WTC11 (cell line): Measurements from ENCODE around the gene TSR2. TPM values are rescaled to one million over a fixed set of nuclear protein-coding genes. Genes with fewer than 3 reads are reported as not detected.

ENCODE experiments used
- ATAC-seq: fragments of 200-7000 bp; cut with Tn5 transposase; 2 replicates; pipeline ENCODE4 v1.10.0; 2021; ENCODE audit warnings: mild to moderate bottlenecking, moderate library complexity
- CTCF ChIA-PET: fragments of 300-600 bp; sonication (Branson Sonifier 250); formaldehyde crosslinking; loops from one replicate; lab custom pipeline; 2021; ENCODE audit warnings: antibody characterized with exemption; lab: Charles Lee
- POLR2A ChIA-PET: fragments of 350-600 bp; sonication (Branson Sonifier 250); formaldehyde crosslinking; loops from one replicate; lab custom pipeline; 2021; ENCODE audit warnings: antibody characterized with exemption; lab: Charles Lee
- DNase-seq: peaks from one replicate; pipeline ENCODE4 v3.0.0; 2021; ENCODE audit warnings: low spot score
- H3K27ac Mint-ChIP-seq: 2 replicates; pipeline ENCODE4 v1.8.0; 2021; ENCODE audit warnings: mixed read lengths
- H3K27me3 Mint-ChIP-seq: 2 replicates; pipeline ENCODE4 v1.8.0; 2021; ENCODE audit warnings: low read depth, mild to moderate bottlenecking, moderate library complexity, mixed read lengths
- H3K36me3 Mint-ChIP-seq: 2 replicates; pipeline ENCODE4 v1.8.0; 2021; ENCODE audit warnings: mixed read lengths
- H3K4me1 Mint-ChIP-seq: 2 replicates; pipeline ENCODE4 v1.8.0; 2022; ENCODE audit warnings: mixed read lengths
- H3K4me3 Mint-ChIP-seq: 2 replicates; pipeline ENCODE4 v1.8.0; 2021; ENCODE audit warnings: mild to moderate bottlenecking, moderate library complexity, mixed read lengths
- H3K9me3 Mint-ChIP-seq: 2 replicates; pipeline ENCODE4 v1.8.0; 2021; ENCODE audit warnings: mixed read lengths
- AFF4 ChIP-seq: sonication (generic); formaldehyde crosslinking; IDR thresholded peaks from 2 replicates; pipeline ENCODE4 v1.8.1; 2023; ENCODE audit warnings: mild to moderate bottlenecking, missing genetic modification reagents, borderline replicate concordance
- AR ChIP-seq: fragments of 250-450 bp; sonication (Bioruptor Pico); IDR thresholded peaks from 2 replicates; pipeline ENCODE4 v1.9.0; 2021; ENCODE audit warnings: mild to moderate bottlenecking
- ATF1 ChIP-seq: sonication (generic); formaldehyde crosslinking; IDR thresholded peaks from 2 replicates; pipeline ENCODE4 v1.8.1; 2023; ENCODE audit warnings: mild to moderate bottlenecking, moderate library complexity, missing genetic modification reagents
- CREM ChIP-seq: sonication (generic); formaldehyde crosslinking; IDR thresholded peaks from 2 replicates; pipeline ENCODE4 v1.8.1; 2022; ENCODE audit warnings: mild to moderate bottlenecking, missing genetic modification reagents, moderate library complexity
- ELF4 ChIP-seq: sonication (generic); formaldehyde crosslinking; IDR thresholded peaks from 2 replicates; pipeline ENCODE4 v1.8.1; 2022; ENCODE audit warnings: low read depth, mild to moderate bottlenecking, moderate library complexity, missing genetic modification reagents
- ETV6 ChIP-seq: sonication (generic); formaldehyde crosslinking; IDR thresholded peaks from 2 replicates; pipeline ENCODE4 v1.8.1; 2022; ENCODE audit warnings: mild to moderate bottlenecking, missing genetic modification reagents
- GABPB1 ChIP-seq: sonication (generic); formaldehyde crosslinking; IDR thresholded peaks from 2 replicates; pipeline ENCODE4 v1.8.1; 2023; ENCODE audit warnings: mild to moderate bottlenecking, missing genetic modification reagents
- GTF2I ChIP-seq: fragments of 250-450 bp; sonication (Bioruptor Pico); conservative IDR thresholded peaks from 2 replicates; pipeline ENCODE4 v1.4.0; 2021; ENCODE audit warnings: mild to moderate bottlenecking
- IRF2 ChIP-seq: sonication (generic); formaldehyde crosslinking; IDR thresholded peaks from 2 replicates; pipeline ENCODE4 v1.8.0; 2022; ENCODE audit warnings: low read depth, missing genetic modification reagents, borderline replicate concordance
- JAZF1 ChIP-seq: fragments of 250-450 bp; sonication (Bioruptor Pico); IDR thresholded peaks from 2 replicates; pipeline ENCODE4 v1.9.0; 2021; ENCODE audit warnings: moderate library complexity, mild to moderate bottlenecking, inconsistent platforms
- JUN ChIP-seq: sonication (generic); formaldehyde crosslinking; IDR thresholded peaks from 2 replicates; pipeline ENCODE4 v1.8.0; 2023; ENCODE audit warnings: mild to moderate bottlenecking, missing genetic modification reagents
- KAT7 ChIP-seq: sonication (generic); formaldehyde crosslinking; IDR thresholded peaks from 2 replicates; pipeline ENCODE4 v1.8.1; 2023; ENCODE audit warnings: missing genetic modification reagents, mild to moderate bottlenecking, borderline replicate concordance
- NR2C2 ChIP-seq: sonication (generic); formaldehyde crosslinking; IDR thresholded peaks from 2 replicates; pipeline ENCODE4 v1.8.0; 2022; ENCODE audit warnings: mild to moderate bottlenecking, missing genetic modification reagents
- OVOL2 ChIP-seq: fragments of 250-450 bp; sonication (Bioruptor Pico); IDR thresholded peaks from 2 replicates; pipeline ENCODE4 v1.9.0; 2021; ENCODE audit warnings: mild to moderate bottlenecking, borderline replicate concordance
- PRRX2 ChIP-seq: fragments of 250-450 bp; sonication (Bioruptor Pico); IDR thresholded peaks from 2 replicates; pipeline ENCODE4 v1.8.0; 2021; ENCODE audit warnings: mild to moderate bottlenecking
- SMAD3 ChIP-seq: sonication (generic); formaldehyde crosslinking; IDR thresholded peaks from 2 replicates; pipeline ENCODE4 v1.8.0; 2022; ENCODE audit warnings: missing genetic modification reagents, mild to moderate bottlenecking, borderline replicate concordance
- USF2 ChIP-seq: sonication (generic); formaldehyde crosslinking; IDR thresholded peaks from 2 replicates; pipeline ENCODE4 v1.8.1; 2023; ENCODE audit warnings: mild to moderate bottlenecking, missing genetic modification reagents, moderate library complexity
- ZNF121 ChIP-seq: sonication (generic); formaldehyde crosslinking; IDR thresholded peaks from 2 replicates; pipeline ENCODE4 v1.8.0; 2023; ENCODE audit warnings: missing genetic modification reagents
- ZNF425 ChIP-seq: fragments of 250-450 bp; sonication (Bioruptor Pico); conservative IDR thresholded peaks from 2 replicates; pipeline ENCODE4 v1.9.0; 2021; ENCODE audit warnings: mild to moderate bottlenecking
- total RNA-seq: library from RNA; stranded (reverse); gene quantifications from 3 replicates; pipeline ENCODE4 v1.2.3, GENCODE V29; 2021

Gene TSR2
- total RNA-seq, 1 experiment from 2014 or later = 45.5 TPM

- TF ChIP-seq ETV6 (no peak), AFF4 (CRISPR knock-in tag) (no peak), NR2C2 (CRISPR knock-in tag) (no peak), ELF4 (CRISPR knock-in tag) (no peak), USF2 (peak; percentile 28; the same call in 1 of the 2 replicates), SMAD3 (CRISPR knock-in tag) (no peak), KAT7 (CRISPR knock-in tag) (no peak), CREM (CRISPR knock-in tag) (no peak)
These were observed 42.8 kb downstream of the TSR2 start (continued) for GRCh38 chrX:54482839-54483593.

GRCh38 chrX:54483946-54484345 is 43.7 kb downstream of the TSR2 start:
- ChIA-PET CTCF (no interaction called here), POLR2A (interaction anchor here (1.2 to 1.5 kb wide), 2 partner anchors 11 to 46 kb away, joined by 4 read pairs; partner anchors contain the start of gene GNL3L)
- Mint-ChIP-seq H3K4me3 (peak overlapping the region; percentile 55), H3K27ac (peak overlapping the region; percentile 89), H3K27me3 (no peaks in the 10 kb centered on the region), H3K36me3 (no peaks in the 10 kb centered on the region), H3K4me1 (peaks cover 59% of the 10 kb centered on the region), H3K9me3 (no peaks in the 10 kb centered on the region)
- no peak for ATAC-seq
- no peak for DNase-seq
- TF ChIP-seq PRRX2 (CRISPR knock-in tag) = no peak

GRCh38 chrX:54484666-54485065 is 44.5 kb downstream of the TSR2 start:
- POLR2A ChIA-PET = interaction anchor here (0.6 to 1.5 kb wide), 3 partner anchors 10 to 324 kb away, joined by 3 to 4 read pairs (median 4); partner anchors contain the start of gene GNL3L
- CTCF ChIA-PET = no interaction called here
- H3K9me3 Mint-ChIP-seq = no peaks in the 10 kb centered on the region
- ATAC-seq (peak; percentile 33), DNase-seq (peak; percentile 15)
- peaks cover 53% of the 10 kb centered on the region for H3K4me1 Mint-ChIP-seq
- no peak overlapping the region; the same call in 1 of the 2 replicates for H3K27ac Mint-ChIP-seq
- H3K36me3 Mint-ChIP-seq = peaks cover 2% of the 10 kb centered on the region
- no peak overlapping the region for H3K4me3 Mint-ChIP-seq
- no peaks in the 10 kb centered on the region for H3K27me3 Mint-ChIP-seq
- TF ChIP-seq AFF4 (CRISPR knock-in tag) (no peak), GABPB1 (no peak), JAZF1 (no peak), GTF2I (no peak), OVOL2 (no peak), JUN (CRISPR knock-in tag) (no peak), AR (no peak), ZNF121 (CRISPR knock-in tag) (no peak), ATF1 (CRISPR knock-in tag) (no peak), NR2C2 (CRISPR knock-in tag) (no peak), ZNF425 (CRISPR knock-in tag) (no peak), IRF2 (no peak)
